ENCODE measurements around the gene RNF39.

DNA sequence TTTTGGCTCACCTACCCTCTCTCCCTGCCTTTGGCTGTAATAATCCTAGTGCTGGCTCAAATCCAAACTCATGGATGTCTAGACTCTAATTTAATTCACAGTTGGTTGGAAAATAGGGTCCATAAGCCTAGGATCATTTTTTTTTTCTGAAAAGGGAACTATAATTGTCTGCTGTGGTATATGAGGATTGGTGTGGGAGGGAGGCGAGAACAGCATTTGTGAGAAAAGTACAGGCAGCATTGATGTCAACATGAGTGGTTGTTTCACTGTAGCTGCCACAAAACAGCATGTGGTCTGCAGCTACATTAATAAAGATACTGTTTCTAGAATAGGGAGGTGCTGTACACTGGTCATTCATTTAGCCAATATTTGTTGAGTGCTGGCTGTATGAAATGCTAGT lies 33.1 kb downstream of the RNF39 start:
- TF ChIP-seq POLR2AphosphoS5 (IDR thresholded peaks at IDR 0.05): no peak
- TF ChIP-seq EP300 (IDR thresholded peaks at IDR 0.05; ENCODE audit: low read depth): no peak
- TF ChIP-seq, protein P1, sequence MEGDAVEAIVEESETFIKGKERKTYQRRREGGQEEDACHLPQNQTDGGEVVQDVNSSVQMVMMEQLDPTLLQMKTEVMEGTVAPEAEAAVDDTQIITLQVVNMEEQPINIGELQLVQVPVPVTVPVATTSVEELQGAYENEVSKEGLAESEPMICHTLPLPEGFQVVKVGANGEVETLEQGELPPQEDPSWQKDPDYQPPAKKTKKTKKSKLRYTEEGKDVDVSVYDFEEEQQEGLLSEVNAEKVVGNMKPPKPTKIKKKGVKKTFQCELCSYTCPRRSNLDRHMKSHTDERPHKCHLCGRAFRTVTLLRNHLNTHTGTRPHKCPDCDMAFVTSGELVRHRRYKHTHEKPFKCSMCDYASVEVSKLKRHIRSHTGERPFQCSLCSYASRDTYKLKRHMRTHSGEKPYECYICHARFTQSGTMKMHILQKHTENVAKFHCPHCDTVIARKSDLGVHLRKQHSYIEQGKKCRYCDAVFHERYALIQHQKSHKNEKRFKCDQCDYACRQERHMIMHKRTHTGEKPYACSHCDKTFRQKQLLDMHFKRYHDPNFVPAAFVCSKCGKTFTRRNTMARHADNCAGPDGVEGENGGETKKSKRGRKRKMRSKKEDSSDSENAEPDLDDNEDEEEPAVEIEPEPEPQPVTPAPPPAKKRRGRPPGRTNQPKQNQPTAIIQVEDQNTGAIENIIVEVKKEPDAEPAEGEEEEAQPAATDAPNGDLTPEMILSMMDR (IDR thresholded peaks at IDR 0.05): no peak
- no peak for TF ChIP-seq POLR2A (IDR thresholded peaks at IDR 0.05)

All from transverse colon (tissue), 4 donors.